Sigmoid colon (tissue), 4 donors: ENCODE measurements around the gene GPR61.
A peak's percentile ranks its signal among the peaks of the same experiment; 100 is the strongest.

Experiments used
- POLR2A ChIP-seq, 2 donors: fragments of 450-650 bp; IDR thresholded peaks; one replicate each; pipeline ENCODE4 v1.6.1; 2016; ENCODE audit warnings: antibody characterized with exemption in 2 of 2, mild to moderate bottlenecking in 2 of 2, moderate library complexity in 2 of 2
- POLR2AphosphoS5 ChIP-seq, 4 donors: sonication (generic); formaldehyde crosslinking; IDR thresholded peaks; one replicate each; pipeline ENCODE4 v1.6.1; 2017; ENCODE audit warnings: antibody characterized with exemption in 4 of 4
- TF ChIP-seq, protein P1 (sequence below), 4 experiments: fragments of 450-650 bp in 3 of 4; fragments of 200-600 bp in 1 of 4; IDR thresholded peaks; one replicate each; pipeline ENCODE4 v1.5.1; 2016 to 2019; ENCODE audit warnings: antibody characterized with exemption in 4 of 4, mild to moderate bottlenecking in 3 of 4, moderate library complexity in 2 of 4

DNA sequence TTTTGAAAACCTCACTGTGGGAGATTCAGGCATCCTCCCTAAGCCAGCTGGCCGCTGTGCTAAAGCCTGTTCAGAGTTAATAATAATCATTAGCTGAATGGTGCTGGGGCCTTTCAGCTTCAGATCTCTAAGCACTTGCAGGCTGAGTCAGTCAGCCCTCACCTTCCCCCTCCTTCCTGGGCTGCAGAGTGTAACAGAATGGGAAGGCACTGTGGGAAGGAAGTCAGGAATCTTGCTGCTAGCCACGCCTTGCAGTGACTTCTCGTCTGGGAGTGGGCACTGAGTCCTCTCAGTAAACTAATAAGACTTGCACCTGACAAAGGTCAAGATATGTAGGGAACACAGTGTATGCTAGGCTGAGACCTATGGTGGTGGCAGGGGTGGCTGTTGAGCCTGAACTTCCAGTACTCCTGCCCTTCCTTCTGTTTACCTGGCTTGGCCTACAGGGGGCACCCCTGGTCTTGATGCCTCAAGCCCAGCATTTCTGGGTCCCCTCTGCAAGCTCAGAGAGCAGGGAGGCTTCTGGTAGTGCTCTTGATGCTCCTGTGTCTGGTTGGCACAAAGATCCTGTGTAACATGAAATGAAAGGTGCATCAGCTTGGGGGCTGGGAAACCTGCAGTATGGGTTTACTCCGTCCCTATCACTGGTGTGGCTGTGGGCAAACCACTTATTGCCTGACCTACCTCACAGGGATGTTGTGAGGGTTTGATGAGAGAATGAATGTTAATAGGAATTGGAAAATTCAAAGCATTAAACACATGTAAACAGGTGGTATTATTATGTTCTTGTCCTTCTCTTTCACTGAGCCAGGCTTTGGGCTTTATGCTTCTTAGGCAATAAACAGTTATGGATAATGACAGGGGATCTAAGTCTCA, 39.8 kb upstream of the GPR61 start:
- TF ChIP-seq POLR2A (IDR thresholded peaks at IDR 0.05) (no peak), POLR2AphosphoS5 (IDR thresholded peaks at IDR 0.05) (no peak)
- TF ChIP-seq, protein P1, sequence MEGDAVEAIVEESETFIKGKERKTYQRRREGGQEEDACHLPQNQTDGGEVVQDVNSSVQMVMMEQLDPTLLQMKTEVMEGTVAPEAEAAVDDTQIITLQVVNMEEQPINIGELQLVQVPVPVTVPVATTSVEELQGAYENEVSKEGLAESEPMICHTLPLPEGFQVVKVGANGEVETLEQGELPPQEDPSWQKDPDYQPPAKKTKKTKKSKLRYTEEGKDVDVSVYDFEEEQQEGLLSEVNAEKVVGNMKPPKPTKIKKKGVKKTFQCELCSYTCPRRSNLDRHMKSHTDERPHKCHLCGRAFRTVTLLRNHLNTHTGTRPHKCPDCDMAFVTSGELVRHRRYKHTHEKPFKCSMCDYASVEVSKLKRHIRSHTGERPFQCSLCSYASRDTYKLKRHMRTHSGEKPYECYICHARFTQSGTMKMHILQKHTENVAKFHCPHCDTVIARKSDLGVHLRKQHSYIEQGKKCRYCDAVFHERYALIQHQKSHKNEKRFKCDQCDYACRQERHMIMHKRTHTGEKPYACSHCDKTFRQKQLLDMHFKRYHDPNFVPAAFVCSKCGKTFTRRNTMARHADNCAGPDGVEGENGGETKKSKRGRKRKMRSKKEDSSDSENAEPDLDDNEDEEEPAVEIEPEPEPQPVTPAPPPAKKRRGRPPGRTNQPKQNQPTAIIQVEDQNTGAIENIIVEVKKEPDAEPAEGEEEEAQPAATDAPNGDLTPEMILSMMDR (IDR thresholded peaks at IDR 0.05): peak in 3 of 4 experiments; percentile 36 to 48 (median 38)
